ENCODE measurements around the gene MIB2. TPM values are rescaled to one million over a fixed set of nuclear protein-coding genes. Genes with fewer than 3 reads are reported as not detected.
A peak's percentile ranks its signal among the peaks of the same experiment; 100 is the strongest.

The MIB2 gene
- total RNA-seq, 4 donors from 2014 or later: 80.0 to 99.8 (median 96.6) TPM

DNA sequence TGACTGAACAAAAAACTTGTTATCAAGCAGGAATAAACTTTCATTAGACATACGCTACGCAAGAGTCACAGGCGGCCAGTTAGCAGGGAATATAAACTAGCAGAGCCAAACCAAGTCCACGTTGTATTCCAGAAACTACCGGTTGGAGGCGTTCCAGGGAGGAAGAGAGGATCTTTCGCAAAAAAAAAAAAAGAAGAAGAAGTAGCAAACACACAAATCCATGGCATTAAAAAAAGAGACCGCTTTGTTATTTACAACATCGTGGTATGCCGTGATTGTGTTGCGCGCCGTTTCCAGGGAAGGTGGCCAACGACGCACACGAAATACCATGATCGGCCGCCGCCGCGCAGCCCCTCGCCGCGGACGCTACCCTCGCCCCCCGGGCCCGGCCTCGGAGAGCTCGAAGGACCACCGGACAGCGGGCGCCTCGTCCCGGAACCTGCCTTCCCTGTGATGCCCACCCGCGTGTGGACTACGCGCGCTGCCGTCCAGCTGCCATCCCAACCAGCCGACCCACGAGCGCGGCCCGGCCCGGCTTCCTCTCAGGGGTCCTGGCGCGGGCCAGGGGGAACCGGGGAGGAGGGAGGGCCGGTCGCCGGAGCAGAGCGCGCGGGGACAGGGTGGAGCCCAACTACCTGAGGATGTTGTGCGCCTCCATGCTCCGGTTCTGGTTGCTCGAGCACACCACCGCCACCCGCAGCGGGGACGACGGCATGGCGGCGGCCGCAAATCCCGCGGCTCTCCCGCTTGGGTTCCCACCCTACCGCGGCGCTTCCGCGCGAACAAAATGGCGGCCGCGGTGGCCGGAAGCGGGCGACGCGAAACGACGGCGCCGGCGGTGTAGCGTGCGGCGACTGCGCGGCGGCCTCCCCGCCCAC, 41.2 kb upstream of the MIB2 start:
- Histone ChIP-seq H3K27ac (peak overlapping the region; percentile 99 to 100 (median 100)), H3K9me3 (no peaks in the 10 kb centered on the region), H3K4me1 (peaks cover 15 to 59% (median 28%) of the 10 kb centered on the region in 3 donors), H3K27me3 (peaks cover 0 to 10% (median 0%) of the 10 kb centered on the region in 4 donors), H3K36me3 (peaks cover 0 to 37% (median 0%) of the 10 kb centered on the region in 3 donors), H3K4me3 (peak overlapping the region; percentile 92 to 100 (median 98))
- DNase-seq: no peak
- TF ChIP-seq, protein P1, sequence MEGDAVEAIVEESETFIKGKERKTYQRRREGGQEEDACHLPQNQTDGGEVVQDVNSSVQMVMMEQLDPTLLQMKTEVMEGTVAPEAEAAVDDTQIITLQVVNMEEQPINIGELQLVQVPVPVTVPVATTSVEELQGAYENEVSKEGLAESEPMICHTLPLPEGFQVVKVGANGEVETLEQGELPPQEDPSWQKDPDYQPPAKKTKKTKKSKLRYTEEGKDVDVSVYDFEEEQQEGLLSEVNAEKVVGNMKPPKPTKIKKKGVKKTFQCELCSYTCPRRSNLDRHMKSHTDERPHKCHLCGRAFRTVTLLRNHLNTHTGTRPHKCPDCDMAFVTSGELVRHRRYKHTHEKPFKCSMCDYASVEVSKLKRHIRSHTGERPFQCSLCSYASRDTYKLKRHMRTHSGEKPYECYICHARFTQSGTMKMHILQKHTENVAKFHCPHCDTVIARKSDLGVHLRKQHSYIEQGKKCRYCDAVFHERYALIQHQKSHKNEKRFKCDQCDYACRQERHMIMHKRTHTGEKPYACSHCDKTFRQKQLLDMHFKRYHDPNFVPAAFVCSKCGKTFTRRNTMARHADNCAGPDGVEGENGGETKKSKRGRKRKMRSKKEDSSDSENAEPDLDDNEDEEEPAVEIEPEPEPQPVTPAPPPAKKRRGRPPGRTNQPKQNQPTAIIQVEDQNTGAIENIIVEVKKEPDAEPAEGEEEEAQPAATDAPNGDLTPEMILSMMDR (IDR thresholded peaks at IDR 0.05): no peak
- peak in 1 of 4 donors; percentile 18 for TF ChIP-seq POLR2A (IDR thresholded peaks at IDR 0.05)
- intact Hi-C loops (cut with DNase I): no loop called here
- 1% methylated on average over 22 to 36 of the region's 96 CpGs for WGBS, 2 donors

DNA sequence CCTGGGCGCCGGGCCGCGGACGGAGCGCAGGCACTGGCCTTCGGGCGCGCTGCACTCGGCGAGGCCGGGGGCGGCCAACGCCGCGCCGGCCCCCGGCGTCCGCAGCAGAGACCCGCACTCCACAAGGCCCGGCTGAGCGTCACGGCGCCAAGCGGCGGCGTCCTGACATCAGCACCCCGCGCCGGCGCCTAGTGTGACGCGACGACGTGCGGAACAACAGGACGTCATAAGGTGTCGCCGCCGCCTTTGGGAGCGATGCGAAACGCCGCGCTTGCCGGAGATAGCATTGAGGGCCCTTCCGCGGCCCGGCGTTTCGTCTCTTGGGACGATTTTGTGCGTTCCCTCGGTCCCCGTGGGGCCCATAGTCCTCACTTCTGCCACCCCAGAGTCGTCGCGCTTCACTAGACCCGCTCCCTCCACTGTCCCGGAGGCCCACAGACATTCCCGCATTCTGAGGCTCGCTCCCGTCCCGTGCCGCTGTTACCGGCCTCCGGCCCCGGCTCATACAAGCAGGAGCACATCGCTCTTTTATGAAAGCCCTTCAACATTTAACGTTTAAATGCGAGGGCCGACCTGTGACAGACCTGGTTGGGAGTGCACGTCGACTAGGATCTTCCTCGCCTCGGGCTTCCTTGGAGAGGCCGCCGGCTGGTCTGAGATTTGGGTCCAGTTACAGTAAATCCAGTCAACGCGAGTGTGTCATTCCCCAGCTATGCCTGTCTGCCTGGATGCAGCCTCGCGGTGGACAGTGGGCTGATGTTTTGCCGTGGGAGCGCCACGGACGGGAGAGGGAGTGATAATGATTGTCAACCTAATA, 40.4 kb upstream of the MIB2 start, which contains the start of gene SSU72:
TSS of gene SSU72 (minus strand) at position 143 of the 817 bp plus-strand sequence. CDS start 306 bp downstream, outside the sequence.
- 1% methylated on average over 26 to 34 of the region's 87 CpGs for WGBS, 2 donors

GRCh38 chr1:1577367-1578011, 37.8 kb upstream of the MIB2 start:
- TF ChIP-seq, protein P1 (IDR thresholded peaks at IDR 0.05): no peak
- TF ChIP-seq POLR2A (IDR thresholded peaks at IDR 0.05): no peak
- 36 to 56% methylated on average over 2 to 4 of the region's 10 CpGs for WGBS, 2 donors
- Histone ChIP-seq H3K27me3 (peaks cover 0 to 40% (median 0%) of the 10 kb centered on the region in 4 donors), H3K36me3 (peaks cover 0 to 6% (median 0%) of the 10 kb centered on the region in 3 donors), H3K27ac (no peak overlapping the region), H3K9me3 (no peaks in the 10 kb centered on the region), H3K4me3 (no peak overlapping the region), H3K4me1 (peaks cover 11 to 33% (median 15%) of the 10 kb centered on the region in 3 donors)
- intact Hi-C loops (cut with DNase I): no loop called here
- DNase-seq: no peak

More for the DNA sequence above, 40.4 kb upstream of the MIB2 start, which contains the start of gene SSU72:
- Histone ChIP-seq H3K4me3 (peak within 1 kb of the TSS; percentile 92 to 100 (median 98)), H3K27me3 (peaks cover 0 to 19% (median 0%) of the 10 kb centered on the region in 4 donors), H3K27ac (peak within 1 kb of the TSS; percentile 99 to 100 (median 100)), H3K36me3 (peaks cover 0 to 28% (median 0%) of the 10 kb centered on the region in 3 donors), H3K9me3 (no peaks in the 10 kb centered on the region), H3K4me1 (peaks cover 15 to 55% (median 24%) of the 10 kb centered on the region in 3 donors)
- intact Hi-C loops (cut with DNase I): no loop called here
- DNase-seq: peak; percentile 78
- TF ChIP-seq, protein P1 (IDR thresholded peaks at IDR 0.05): no peak
- TF ChIP-seq POLR2A (IDR thresholded peaks at IDR 0.05): peak in 3 of 4 donors; percentile 80 to 95 (median 92)

DNA sequence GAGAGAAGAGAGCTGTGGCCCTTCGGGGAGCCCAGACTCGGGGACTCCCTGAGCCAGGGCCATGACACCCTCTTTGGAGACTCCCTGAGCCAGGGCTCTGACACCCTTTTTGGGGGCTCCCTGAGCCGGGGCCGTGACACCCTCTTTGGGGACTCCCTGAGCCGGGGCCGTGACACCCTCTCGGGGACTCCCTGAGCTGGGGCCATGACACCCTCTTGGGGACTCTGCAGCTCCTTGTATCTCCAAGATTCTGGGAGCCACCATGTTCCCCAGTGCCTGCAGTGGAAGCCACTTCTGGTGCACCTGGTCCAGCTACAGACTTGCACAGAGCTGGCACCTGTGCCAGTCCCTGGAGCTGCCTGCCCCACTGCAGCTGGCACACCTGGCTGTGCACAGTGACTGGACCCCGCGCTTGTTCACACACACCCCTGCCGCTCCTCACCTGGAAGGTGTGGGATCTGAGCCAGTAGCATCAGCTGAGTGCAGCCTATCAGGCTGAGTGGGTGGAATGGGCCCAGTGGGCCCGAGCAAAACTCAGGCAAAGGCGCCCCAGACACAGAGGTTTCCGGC, 36.8 kb upstream of the MIB2 start:
- Histone ChIP-seq H3K27ac (no peak overlapping the region), H3K36me3 (no peaks in the 10 kb centered on the region), H3K4me1 (peaks cover 3 to 24% (median 6%) of the 10 kb centered on the region in 3 donors), H3K4me3 (no peak overlapping the region), H3K9me3 (no peaks in the 10 kb centered on the region), H3K27me3 (peaks cover 0 to 46% (median 0%) of the 10 kb centered on the region in 4 donors)
- DNase-seq: no peak
- TF ChIP-seq POLR2A (IDR thresholded peaks at IDR 0.05): no peak
- TF ChIP-seq, protein P1 (IDR thresholded peaks at IDR 0.05): no peak
- intact Hi-C loops (cut with DNase I): no loop called here
- WGBS, 2 donors: 79 to 91% methylated on average over 2 to 4 of the region's 13 CpGs

Data from esophagus squamous epithelium (tissue), 5 donors.